Inflammatory macrophage treated with lipopolysaccharide for 1 hour (primary cell): ENCODE measurements around the gene HGF.
A peak's percentile ranks its signal among the peaks of the same experiment; 100 is the strongest.
"Not testable (repeated sequence)": the region's sequence is repeated elsewhere in the genome, so short reads cannot be mapped to it uniquely, and the experiment has no call there.

Experiments
- DNase-seq, 2 donors: peaks; one replicate each; pipeline ENCODE4 v3.0.0-alpha.2; 2020 to 2022

The HGF gene

DNA sequence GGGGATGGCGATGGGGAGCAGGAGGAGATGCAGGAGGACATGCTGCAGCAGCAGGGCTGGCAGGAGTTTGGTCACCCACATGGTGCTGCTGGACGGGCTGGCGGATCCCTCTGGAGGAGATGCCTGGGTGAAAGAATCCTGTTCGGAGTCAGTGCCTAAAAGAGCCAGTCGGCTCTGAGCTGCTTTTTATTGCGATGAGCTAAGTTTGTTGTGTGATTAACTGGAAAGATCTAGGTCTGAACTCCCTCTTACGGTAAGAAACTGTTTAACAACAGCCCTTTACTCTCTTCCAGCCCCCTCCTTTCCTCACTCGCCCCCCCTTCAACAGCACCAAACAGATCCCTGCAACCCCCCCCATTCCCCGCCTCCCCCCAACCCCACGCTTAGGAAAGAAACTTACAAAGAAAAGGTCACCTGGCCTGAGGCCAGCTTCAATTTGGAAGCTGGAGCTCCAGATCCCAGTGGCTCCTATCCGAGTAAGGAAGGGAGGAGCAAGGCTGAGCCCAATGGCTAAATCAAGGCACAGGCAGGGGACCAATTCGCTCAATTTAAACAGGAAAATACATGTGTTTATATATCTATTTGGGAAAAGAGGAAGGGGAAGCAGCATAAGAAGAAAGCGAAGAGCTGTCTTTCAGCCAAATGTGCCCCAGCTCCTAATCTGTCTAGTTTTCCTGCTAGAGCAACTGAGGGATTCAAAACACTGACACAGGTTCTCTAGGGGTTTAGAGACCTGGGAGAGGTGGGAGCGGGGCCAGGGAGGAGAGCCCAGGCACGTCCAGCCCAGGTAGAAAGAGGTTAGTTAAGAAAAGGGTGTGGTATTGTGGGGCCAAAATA, at the start of gene HGF:
Gene HGF, minus strand, starts transcription at position 157 of the 837 bp plus-strand sequence. Its CDS starts 76 bp downstream, at position 81.
- peak in 1 of 2 donors; percentile 13 for DNase-seq

DNA sequence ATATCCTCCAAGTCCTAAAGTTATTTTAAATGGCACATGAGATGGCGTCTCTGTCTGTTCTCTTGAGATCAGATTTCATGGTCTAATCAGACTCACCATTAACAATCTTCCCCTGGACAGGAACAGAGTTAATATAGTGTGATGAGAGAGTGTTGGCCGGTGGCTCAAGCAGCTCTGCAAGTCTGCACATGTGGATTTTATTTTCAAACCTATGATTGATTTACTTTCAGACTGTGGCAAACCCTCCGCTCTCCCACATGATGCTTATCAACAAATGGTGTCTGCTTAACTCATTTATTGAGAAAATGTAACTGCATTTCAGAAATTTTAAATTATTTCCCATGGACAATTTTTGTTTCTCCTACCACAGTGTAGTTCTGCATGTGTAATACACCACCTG, 46.5 kb upstream of the HGF start:
- DNase-seq = no peak

DNA sequence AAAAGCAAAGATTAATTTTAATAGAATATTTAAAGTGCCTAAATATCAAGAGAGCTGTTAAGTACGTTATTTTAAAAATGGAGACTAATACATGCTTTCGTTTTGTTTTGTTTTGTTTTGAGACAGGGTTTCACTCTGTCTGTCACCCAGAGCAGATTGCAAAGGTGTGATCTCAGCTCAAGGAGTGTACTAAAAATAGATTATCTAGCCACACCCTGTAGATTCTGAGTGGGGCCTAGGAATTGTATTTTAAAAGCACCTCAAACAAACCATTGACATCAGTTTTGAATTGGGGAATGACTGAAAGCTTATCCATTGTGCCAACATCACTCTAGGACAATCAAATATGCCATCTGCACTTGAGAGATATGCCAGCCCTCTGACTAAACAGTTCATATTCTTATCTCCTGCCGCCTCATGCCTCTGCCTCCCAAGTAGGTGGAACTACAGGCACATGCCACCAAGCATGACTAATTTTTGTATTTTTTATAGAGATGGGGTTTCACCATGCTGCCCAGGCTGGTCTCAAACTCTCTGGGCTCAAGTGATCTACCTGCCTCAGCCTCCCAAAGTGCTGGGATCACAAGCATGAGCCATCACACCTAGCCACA, 43.1 kb upstream of the HGF start:
- DNase-seq = not testable (repeated sequence)

DNA sequence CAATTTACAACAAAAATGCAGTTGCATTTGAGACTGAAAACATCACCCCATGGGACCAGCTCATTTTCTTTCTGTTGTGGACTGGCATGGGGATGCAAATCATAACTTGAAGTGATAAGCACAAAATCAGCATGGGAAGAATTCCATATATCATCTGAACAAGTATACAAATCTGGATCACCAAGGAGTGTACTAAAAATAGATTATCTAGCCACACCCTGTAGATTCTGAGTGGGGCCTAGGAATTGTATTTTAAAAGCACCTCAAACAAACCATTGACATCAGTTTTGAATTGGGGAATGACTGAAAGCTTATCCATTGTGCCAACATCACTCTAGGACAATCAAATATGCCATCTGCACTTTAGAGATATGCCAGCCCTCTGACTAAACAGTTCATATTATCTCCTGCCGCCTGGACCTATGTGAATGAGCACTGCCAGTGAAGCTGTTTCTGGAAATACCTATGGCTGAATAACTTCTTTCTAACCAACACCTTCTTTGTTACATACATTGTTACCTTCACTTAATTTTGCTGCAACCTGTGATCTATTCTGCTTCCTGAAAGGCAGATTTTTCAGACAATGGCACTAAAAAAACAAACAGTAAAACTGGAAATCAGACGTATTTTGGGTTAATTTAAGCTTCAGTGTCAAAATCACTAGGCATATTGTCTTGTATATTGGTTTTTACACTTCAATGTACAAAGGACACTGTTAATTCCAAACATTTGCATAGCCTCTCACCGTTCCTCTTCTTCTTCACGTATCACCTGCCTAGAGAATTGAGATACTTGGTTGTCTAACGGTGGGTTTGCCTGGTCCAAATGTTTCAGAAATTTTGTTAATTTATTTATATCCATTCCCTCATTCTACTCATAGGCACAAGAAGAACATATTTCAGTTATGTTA, 42.4 kb upstream of the HGF start:
- no peak for DNase-seq

DNA sequence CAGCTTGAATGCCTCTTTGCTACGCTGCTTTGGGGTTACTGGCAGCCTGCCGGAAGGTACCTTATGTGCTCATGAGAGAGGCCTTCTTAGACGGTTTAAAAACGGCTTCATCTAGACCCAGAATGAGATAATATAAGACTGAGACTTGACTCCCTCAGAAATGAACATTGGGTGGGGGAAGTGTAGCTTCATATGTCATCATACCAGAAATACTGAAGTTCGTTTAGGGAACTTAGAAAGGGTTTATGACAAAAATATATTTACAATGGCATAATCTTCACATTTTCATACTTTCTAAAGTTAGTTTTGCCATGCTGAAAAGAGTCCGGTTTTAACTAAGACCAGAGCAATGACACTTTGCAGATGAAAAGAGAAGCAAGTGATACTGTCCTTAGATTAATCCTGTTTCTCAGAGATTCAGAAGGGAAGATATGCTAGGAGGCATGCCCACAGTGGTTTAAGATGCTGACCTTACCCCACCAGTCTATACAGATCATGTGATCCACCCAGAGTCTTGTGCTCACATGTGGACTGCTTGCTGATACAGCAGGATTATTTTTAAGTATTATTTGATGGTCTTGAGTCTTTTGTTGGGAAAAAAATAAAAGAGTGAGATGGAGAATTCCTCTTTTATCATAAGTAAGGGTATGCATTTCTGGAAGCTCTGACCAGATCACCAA, 40.8 kb upstream of the HGF start:
- DNase-seq = peak; percentile 76

DNA sequence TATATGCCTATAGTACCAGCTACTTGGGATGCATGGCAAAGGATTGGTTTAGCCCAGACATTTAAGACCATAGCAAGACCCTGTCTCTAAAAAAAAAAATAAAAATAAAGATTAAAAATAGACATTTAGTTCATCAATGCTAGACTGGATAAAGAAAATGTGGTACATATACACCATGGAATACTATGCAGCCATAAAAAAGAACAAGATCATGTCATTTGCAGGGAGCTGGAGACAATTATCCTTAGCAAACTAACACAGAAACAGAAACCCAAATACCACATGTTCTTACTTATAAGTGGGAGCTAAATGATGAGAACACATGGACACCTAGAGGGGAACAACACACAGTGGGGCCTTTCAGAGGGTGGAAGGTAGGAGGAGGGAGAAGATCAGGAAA, 38.5 kb upstream of the HGF start:
- not testable (repeated sequence) for DNase-seq

DNA sequence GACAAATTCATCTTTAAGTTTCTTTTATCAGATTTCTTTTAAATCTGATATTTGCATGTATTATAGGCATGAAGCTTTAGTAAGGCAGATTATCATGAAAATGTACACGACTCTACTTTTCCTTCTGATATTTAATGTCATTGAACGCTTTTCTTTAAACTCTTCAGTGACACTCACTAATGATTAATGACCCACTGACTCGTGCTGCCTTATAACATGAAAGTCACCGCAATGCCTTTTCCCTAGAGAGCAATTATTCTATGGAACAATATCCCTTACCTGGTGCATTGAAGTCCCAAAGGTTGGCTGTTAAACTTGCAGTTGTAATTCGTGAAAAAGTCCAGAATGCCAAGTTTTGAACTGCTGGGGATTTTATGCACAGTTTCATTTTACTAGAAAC, 33.4 kb upstream of the HGF start:
- DNase-seq = no peak

DNA sequence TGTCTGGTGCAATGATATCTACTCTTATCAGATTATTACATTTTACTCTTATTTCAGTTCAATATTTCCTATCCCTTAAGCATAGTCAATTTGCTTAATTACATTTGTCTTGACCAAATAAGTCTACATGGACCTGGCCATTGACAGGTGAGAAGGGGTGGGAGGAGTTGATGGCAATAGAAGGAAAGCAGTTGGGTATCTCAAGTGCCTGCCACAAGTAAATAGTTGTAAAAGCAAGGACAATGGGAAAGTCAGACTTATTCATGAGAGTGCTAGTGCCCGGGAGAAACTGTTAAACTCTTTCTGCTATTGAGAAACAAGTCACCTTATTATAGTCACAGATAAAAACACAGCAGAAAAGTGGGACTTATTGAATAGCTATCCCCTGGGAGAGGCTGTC, 32.4 kb upstream of the HGF start:
- no peak for DNase-seq

DNA sequence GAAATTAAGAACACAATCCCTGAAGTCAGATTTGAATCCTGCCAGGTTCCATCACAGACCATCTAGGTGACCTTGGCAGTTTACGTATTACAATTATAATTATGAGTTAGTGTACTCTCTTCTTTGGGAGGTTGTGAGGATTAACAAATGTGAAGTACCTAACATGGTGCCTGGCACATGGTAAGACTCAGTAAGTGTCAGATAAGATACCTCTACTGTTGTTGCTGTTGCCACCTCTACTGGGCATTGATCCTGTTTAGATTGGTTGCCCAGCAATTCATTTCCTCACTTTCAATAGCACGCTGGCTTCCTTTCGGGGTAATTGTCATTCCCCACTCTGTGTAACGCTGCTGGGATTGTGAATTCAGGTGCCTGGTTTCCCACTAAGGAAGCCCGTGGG, 31.7 kb upstream of the HGF start:
- no peak for DNase-seq

DNA sequence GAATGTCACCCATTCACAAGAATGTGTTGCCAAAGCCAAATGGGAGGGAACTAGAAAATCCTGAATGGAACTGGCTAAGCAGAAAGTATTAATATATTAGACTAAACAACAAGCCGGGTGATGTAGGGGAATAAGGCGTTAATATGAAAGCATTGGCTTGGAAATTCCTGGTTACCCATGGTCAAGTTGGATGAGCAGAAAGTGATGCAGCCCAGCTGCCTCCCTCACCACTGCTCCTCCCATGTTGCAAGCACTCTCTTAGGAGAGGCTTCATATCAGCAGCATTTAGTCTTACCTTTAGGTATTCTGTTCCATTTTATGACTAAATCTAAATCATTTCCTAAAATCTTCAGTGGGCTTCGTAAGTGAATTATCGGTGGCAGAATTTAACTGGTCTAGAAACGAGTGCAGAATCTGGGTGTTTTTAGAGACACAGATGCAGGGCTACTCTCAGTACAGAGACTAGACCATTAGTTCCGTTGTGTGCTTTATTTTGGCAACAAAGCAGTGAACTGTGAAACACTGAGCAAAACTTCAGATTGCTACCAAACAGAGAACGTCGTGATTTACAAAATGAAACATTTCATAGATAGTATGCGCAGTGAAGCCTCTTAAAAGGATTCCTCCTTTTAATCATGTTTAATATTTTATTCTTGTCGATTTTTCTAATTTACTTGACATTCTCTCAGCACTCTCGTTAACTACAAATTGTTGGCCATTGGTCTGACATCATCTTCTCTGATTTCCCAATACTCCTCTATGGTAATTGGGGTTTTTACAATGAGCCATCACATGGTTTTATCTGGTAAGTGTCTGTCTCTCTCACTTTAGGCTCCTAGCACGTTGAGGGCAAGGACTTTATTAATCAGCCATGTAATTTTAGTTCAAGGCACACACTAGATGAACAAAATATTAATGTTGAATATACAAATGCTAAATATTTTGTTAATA, 22.0 kb upstream of the HGF start:
- DNase-seq = peak; percentile 33 to 51

DNA sequence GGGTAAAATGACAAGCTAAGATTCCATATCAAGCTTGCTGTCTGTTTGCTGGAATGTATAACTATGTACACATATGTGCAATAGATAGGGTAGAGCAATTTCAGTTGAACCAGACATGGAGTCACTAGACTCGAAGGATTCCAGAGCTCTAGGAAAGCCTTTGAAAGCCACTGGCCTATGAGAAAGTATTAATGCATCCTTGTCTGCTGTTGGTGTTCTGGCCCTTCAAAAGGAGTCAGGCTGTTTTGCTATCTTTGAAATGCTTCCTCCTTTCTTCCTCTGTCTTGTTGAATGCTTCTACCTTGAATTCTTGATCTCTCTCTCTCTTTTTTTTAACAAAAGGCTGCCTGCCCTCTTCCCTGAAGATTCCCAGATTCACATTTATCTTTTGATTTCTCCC, 20.8 kb upstream of the HGF start:
- no peak for DNase-seq

DNA sequence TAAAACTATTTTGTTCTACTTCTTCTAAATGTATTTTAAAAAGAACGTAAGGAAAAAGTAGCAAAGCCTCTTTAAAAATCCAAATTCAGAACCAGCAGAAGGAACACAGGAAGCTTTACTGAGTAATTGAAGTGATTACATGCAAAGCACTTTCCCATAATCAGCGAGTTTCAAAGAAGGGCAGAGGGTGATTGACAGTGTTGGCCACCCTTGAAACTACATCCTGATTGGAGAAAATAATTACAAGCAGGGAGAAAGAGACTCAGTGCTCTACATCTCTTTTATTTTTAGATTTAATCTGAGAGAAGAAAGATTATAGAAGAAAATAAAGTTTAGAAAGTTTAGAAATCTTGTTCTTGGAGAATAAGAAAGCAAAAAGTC, 20.3 kb upstream of the HGF start:
- DNase-seq = no peak

DNA sequence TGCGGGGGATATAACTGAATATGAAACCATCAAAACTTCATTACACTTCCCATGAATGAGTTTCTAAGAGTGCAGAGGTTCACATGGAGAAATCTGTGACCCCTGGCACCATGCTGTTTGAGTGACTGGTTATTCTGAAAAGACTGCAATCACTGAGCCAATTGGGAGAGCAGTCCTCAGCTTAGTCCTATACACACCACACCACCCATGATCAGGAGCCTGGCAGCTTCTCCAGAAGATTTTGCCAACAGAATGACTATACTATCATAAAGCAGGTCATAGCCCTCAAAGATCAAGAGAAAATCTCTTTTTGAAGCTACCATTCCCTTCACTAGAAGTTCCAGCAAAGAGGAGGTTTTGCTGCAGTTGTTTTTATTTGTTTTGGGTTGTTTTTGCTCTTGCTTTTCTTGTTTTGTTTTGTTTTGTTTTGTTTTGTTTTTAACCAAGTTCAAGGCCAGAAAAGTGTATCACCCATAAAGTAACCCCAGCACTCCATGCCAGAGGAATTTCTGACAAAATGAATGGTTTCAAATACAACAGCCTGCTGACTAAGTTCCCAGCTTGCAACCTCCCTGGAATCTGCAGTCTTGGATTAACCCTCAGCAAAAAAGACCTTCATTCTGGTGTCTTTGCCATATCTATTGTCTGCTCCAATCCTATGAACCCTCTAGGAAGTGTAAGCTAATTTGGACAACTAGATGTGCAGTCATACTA, 19.7 kb upstream of the HGF start:
- no peak for DNase-seq

DNA sequence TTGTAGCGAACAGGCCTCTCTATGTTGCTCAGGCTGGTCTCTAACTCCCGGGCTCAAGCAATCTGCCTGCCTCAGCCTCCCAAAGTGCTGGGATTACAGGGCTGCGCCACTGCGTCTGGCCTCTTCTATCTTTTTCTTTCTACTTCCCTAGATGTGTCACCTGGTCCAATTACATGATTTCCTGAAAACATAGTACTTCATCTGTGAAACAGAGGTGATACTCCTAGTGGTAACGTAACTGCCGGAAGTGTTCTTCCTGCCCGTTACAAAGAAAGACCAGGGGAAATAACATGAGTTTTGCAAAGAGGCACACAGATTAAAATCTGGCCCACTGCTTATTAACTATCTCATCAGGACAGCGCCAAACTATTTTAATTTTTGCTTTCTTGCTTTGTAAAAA, 18.4 kb upstream of the HGF start:
- no peak for DNase-seq

DNA sequence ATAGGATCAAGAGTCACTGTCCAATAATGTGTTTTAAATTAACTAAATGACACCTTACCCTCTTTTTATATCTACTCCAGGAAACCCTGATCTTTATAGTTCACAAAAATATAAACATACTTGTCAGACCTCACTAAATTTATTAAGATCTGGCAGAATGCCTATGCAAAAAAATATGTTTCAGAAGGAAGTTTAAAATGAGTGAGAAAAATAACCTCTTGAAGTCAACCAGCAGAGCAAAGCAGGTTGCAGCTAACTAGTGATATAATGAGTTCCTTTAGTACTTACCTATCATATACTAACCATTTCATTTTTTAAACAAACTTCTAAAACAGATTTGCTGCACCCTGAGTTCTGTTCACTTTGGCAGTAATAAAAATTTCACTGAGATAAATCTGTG, 14.0 kb upstream of the HGF start:
- DNase-seq = no peak

DNA sequence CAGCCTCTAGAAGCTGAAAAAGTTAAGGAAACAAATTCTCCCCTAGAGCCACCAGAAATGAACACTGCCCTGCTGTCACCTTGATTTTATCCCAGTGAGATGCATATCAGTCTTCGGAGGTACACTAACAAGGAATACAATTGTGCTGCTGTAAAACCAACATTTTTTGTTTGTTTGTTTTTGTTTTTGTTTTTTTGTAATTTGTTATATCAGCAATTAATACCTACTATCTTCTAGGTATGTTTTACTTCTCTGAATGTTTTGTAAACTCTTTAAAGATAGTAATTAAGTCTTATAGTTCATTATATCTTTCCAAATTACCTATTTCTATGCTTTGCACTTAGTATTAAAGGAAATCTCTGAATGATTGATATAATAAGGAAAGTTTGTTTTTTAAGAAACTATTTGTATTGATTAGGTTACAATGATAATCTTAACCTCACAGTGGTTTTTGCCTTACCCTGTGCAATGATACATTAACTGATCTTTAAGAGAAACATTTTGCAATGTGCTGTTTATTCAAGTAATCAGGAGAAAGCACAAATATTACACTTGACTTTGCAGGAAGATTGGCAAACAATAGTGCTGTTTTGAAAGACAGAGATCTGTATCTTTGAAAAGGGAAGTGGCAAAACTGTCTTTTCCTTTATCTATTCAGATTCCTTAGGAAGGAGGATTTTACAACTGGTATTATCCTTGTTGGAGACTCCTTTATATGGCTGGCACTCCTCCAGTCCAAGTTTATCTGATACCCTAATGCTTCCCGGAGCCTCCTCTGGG, 11.3 kb upstream of the HGF start:
- peak; percentile 45 to 54 for DNase-seq

DNA sequence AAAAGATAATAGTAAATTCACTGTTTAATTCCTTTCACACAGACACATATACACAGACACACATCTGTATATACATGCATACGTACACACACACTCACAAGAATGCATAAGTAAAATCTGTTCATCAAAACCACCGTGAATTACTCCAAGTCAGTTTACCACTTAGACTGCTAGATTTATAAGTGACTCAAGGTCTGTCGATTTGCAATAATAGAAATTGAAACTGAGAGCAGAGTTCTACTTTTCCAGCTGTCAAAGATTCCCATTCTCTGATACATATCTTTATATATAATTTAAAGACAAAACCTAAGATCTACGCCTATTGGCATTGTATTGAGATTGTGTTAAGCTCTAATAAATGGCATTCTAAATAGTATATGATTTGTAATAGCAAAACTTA, 9.9 kb upstream of the HGF start:
- DNase-seq = no peak

DNA sequence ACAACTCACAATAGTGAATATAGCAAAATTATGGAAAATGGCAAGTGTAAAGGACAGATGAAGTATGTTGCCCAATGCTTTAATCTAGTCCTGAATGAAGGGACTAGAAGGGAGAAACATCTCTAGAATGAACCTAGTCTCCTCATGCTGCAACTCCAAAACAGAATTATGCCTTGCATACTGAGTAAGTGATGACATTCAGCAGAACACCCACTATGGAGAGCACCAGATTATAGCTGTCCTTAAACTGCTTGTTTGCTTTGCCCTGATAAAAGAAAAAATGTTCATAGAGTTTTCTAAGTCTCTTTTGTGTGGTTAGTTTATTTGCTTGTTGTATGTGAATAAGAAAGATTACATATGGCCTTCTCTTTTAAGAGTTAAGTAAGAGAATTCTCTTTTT, 7.8 kb upstream of the HGF start:
- DNase-seq = no peak

DNA sequence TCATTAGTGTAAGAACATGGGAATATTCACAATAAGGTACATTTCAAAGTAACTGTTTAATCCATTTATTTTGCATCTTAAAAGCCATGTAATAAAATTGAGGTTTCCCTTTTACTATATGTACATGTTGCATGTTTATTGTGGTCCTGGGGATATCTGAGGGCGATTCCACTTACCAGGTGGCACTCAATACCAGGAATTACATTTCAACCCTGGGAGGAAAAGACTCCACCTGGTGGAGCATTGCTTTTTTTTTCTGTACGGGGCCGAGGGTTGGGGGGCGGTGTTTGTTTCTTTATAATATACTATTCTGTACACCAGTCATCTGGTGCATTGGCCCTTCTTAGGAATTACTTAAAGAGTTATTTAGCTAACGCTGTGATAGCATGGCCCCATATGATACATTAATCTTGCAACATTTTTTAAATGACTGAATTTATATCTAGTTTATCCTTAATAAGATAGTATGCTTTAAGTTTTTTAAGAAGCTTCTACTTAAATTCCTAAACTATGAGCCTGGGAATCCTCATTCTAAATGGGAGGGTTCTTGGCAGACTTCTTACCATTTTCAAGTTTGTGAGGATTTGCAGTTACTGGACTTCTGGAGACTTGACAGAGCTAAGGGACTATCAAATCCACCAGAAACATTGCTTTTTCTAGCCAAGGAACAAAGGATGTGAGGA, 7.2 kb upstream of the HGF start:
- no peak for DNase-seq

DNA sequence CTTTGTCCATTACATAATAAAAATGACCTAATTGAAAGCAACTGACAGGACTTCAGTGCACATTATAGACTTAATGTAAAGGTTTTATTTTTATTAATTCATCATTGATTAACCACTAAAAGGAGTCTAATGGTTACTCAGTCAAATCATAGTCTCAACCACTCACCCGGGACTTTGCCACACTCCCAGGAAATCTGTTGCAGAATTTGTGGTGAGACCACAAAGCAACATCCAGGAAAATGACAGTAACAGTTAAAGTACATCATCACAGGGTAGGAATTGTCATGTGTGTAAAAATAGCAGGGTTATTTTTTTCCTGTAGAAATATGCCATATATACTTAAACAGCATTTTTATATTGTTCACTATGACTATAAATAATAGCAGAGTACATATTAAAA, 6.3 kb upstream of the HGF start:
- peak; percentile 55 for DNase-seq
